Neural progenitor cell (in vitro differentiated cells): ENCODE measurements around the gene PEX5L. TPM values are rescaled to one million over a fixed set of nuclear protein-coding genes. Genes with fewer than 3 reads are reported as not detected.

Experiments used
- DNase-seq: peaks from one replicate; pipeline ENCODE4 v3.0.0-alpha.2; 2016; ENCODE audit warnings: low spot score
- H2AFZ ChIP-seq: fragments of 200-600 bp; sonication (generic); replicated peaks from 2 replicates; pipeline ENCODE4 v1.6.1; 2016; ENCODE audit warnings: antibody characterized with exemption
- H3F3A ChIP-seq: fragments of 200-600 bp; sonication (generic); 2 replicates; pipeline ENCODE4 v1.6.1; 2016; ENCODE audit warnings: antibody characterized with exemption, low read depth
- H3K27ac ChIP-seq: fragments of 200-600 bp; sonication (generic); 2 replicates; pipeline ENCODE4 v1.5.1; 2016; ENCODE audit warnings: mild to moderate bottlenecking
- H3K27me3 ChIP-seq: fragments of 200-600 bp; sonication (generic); 2 replicates; pipeline ENCODE4 v1.6.1; 2016; ENCODE audit warnings: mild to moderate bottlenecking, moderate library complexity
- H3K36me3 ChIP-seq: fragments of 200-600 bp; sonication (generic); 2 replicates; pipeline ENCODE4 v1.5.1; 2016
- H3K4me1 ChIP-seq: fragments of 200-600 bp; sonication (generic); 2 replicates; pipeline ENCODE4 v1.6.1; 2016; ENCODE audit warnings: mixed run types
- H3K4me2 ChIP-seq: fragments of 200-600 bp; sonication (generic); 2 replicates; pipeline ENCODE4 v1.6.1; 2016
- H3K4me3 ChIP-seq: fragments of 200-600 bp; sonication (generic); 2 replicates; pipeline ENCODE4 v1.5.1; 2016
- H3K79me2 ChIP-seq: fragments of 200-600 bp; sonication (generic); 2 replicates; pipeline ENCODE4 v1.6.1; 2016; ENCODE audit warnings: low read depth
- H3K9ac ChIP-seq: fragments of 200-600 bp; sonication (generic); 2 replicates; pipeline ENCODE4 v1.6.1; 2016
- H3K9me3 ChIP-seq: fragments of 200-600 bp; sonication (generic); 2 replicates; pipeline ENCODE4 v1.5.1; 2016; ENCODE audit warnings: low read depth
- H4K20me1 ChIP-seq: fragments of 200-600 bp; sonication (generic); 2 replicates; pipeline ENCODE4 v1.6.1; 2016; ENCODE audit warnings: low read depth
- H3K27ac Mint-ChIP-seq: 3 replicates; pipeline ENCODE4 v1.8.0; 2021; ENCODE audit warnings: mixed read lengths
- H3K27me3 Mint-ChIP-seq: 2 replicates; pipeline ENCODE4 v1.8.0; 2022; ENCODE audit warnings: low read depth, mild to moderate bottlenecking, inconsistent platforms, moderate library complexity, mixed read lengths; ENCODE audit not compliant: insufficient read depth
- H3K36me3 Mint-ChIP-seq: 3 replicates; pipeline ENCODE4 v1.8.0; 2021; ENCODE audit warnings: mixed read lengths
- H3K4me1 Mint-ChIP-seq: 3 replicates; pipeline ENCODE4 v1.8.0; 2021; ENCODE audit warnings: mixed read lengths
- H3K4me3 Mint-ChIP-seq: 3 replicates; pipeline ENCODE4 v1.8.0; 2021; ENCODE audit warnings: mild to moderate bottlenecking, moderate library complexity, mixed read lengths
- H3K9me3 Mint-ChIP-seq: 3 replicates; pipeline ENCODE4 v1.8.0; 2020; ENCODE audit warnings: mixed read lengths
- EZH2 ChIP-seq: fragments of 200-600 bp; sonication (generic); IDR thresholded peaks from 2 replicates; pipeline ENCODE4 v1.6.1; 2017; ENCODE audit warnings: antibody characterized with exemption, mild to moderate bottlenecking, moderate library complexity
- EZH2phosphoT487 ChIP-seq: fragments of 200-600 bp; sonication (generic); IDR thresholded peaks from 2 replicates; pipeline ENCODE4 v1.6.1; 2017; ENCODE audit warnings: antibody characterized with exemption
- total RNA-seq: library from RNA; depleted of rRNA; stranded (reverse); fragments of >200 nt; gene quantifications from 2 replicates; pipeline ENCODE4 v1.2.3, GENCODE V29; 2015; ENCODE audit warnings: low replicate concordance
- TF ChIP-seq, protein P1 (sequence below): fragments of 200-600 bp; sonication (generic); IDR thresholded peaks from 2 replicates; pipeline ENCODE4 v1.5.1; 2017; ENCODE audit warnings: antibody characterized with exemption, mild to moderate bottlenecking

PEX5L gene
- total RNA-seq, 1 donor from 2014 or later = 0.90 TPM

DNA sequence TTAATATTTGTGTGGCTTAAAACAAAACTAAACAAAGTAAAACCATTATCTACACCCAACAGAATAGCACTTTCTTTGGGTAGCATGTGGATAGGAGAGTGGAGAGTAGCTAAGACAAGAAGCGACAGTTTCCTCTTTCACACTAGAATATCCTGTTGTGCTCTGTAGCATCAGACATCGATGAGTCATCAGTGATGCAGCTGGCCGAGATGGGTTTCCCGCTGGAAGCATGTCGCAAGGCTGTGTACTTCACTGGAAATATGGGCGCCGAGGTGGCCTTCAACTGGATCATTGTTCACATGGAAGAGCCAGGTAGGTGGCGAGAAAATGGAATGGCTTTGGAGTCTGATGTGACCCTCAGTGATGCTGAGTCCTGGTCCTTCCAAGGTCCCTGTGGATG, 275.8 kb downstream of the PEX5L start:
- H3K27ac Mint-ChIP-seq = no peak overlapping the region
- DNase-seq = no peak
- no peaks in the 10 kb centered on the region for H3F3A ChIP-seq
- H2AFZ ChIP-seq = no peak overlapping the region
- H3K27ac ChIP-seq = no peak overlapping the region
- no peak overlapping the region for H3K4me3 Mint-ChIP-seq
- H3K4me1 ChIP-seq = no peaks in the 10 kb centered on the region
- no peak overlapping the region for H3K9ac ChIP-seq
- no peak overlapping the region for H3K4me2 ChIP-seq
- no peaks in the 10 kb centered on the region for H3K79me2 ChIP-seq
- H3K36me3 ChIP-seq = peaks cover 7% of the 10 kb centered on the region
- TF ChIP-seq EZH2 (no peak), EZH2phosphoT487 (no peak)
- TF ChIP-seq, protein P1, sequence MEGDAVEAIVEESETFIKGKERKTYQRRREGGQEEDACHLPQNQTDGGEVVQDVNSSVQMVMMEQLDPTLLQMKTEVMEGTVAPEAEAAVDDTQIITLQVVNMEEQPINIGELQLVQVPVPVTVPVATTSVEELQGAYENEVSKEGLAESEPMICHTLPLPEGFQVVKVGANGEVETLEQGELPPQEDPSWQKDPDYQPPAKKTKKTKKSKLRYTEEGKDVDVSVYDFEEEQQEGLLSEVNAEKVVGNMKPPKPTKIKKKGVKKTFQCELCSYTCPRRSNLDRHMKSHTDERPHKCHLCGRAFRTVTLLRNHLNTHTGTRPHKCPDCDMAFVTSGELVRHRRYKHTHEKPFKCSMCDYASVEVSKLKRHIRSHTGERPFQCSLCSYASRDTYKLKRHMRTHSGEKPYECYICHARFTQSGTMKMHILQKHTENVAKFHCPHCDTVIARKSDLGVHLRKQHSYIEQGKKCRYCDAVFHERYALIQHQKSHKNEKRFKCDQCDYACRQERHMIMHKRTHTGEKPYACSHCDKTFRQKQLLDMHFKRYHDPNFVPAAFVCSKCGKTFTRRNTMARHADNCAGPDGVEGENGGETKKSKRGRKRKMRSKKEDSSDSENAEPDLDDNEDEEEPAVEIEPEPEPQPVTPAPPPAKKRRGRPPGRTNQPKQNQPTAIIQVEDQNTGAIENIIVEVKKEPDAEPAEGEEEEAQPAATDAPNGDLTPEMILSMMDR = no peak
- no peaks in the 10 kb centered on the region for H3K4me1 Mint-ChIP-seq
- peaks cover 46% of the 10 kb centered on the region for H3K36me3 Mint-ChIP-seq
- H3K27me3 Mint-ChIP-seq = no peaks in the 10 kb centered on the region
- no peaks in the 10 kb centered on the region for H3K9me3 Mint-ChIP-seq
- H3K9me3 ChIP-seq = no peaks in the 10 kb centered on the region
- H3K27me3 ChIP-seq = no peaks in the 10 kb centered on the region
- no peaks in the 10 kb centered on the region for H4K20me1 ChIP-seq
- H3K4me3 ChIP-seq = no peak overlapping the region

DNA sequence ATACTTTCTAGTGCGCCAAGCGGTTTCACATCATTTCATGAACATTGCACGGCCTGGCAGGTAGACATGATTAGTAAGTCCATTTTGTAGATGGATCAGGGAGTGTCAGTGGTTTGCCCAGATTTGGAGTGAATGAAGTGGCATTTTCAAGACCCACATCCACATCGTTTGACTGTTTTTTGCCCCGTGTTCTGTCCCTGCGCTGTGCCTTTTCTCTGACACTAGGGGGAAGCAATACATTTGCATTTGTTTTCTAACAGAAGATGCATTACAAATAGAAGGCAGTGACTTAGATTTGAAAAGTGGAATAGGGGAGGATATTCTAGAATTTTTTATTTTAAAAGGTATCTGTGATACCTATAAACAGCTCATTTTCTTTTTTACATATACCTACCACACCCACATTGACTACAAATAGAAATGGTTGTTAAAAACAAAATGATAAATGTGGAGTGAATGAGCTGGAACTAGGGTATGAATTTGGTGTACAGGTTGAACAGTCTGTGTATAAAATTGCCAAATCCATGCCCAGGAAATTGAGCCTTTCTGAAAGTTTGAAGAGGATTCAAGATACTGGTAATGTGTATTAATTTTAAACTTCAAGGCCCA, 285.9 kb downstream of the PEX5L start:
- Histone ChIP-seq H3F3A (no peaks in the 10 kb centered on the region), H2AFZ (no peak overlapping the region), H3K9me3 (no peaks in the 10 kb centered on the region), H3K36me3 (no peaks in the 10 kb centered on the region), H3K9ac (no peak overlapping the region), H3K4me2 (no peak overlapping the region), H3K27me3 (no peaks in the 10 kb centered on the region), H3K27ac (no peak overlapping the region), H3K79me2 (no peaks in the 10 kb centered on the region), H4K20me1 (no peaks in the 10 kb centered on the region), H3K4me3 (no peak overlapping the region), H3K4me1 (no peaks in the 10 kb centered on the region)
- Mint-ChIP-seq H3K4me3 (no peak overlapping the region), H3K9me3 (no peaks in the 10 kb centered on the region), H3K27ac (no peak overlapping the region), H3K4me1 (no peaks in the 10 kb centered on the region), H3K36me3 (peaks cover 14% of the 10 kb centered on the region), H3K27me3 (peaks cover 2% of the 10 kb centered on the region)
- peak; percentile 46 for DNase-seq
- TF ChIP-seq, protein P1 = peak; percentile 61
- TF ChIP-seq EZH2phosphoT487 = no peak

DNA sequence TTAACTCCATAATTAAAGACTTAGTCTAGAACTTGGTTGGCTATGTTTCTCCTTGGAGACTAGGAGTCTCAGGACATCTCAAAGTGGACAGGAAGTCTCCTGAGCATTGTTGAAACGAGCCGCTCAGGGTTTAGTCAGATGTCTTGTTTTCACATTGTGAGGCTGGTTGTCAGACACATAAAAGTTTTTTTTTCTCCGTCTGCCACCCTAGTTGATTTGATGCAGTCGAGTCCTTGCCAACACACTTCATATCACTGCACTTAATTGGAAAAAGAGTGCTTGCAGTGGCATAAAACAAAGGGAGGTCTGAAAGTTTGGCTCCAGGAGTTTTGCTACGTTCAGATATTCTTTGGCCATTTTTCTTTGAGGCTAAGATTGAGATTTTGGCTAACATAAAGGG, 291.0 kb downstream of the PEX5L start:
- Mint-ChIP-seq H3K27ac (peak overlapping the region; percentile 18), H3K36me3 (peaks cover 21% of the 10 kb centered on the region), H3K4me3 (no peak overlapping the region), H3K9me3 (no peaks in the 10 kb centered on the region), H3K27me3 (no peaks in the 10 kb centered on the region), H3K4me1 (peaks cover 9% of the 10 kb centered on the region)
- H3F3A ChIP-seq = no peaks in the 10 kb centered on the region
- no peaks in the 10 kb centered on the region for H3K36me3 ChIP-seq
- peaks cover 7% of the 10 kb centered on the region for H3K4me1 ChIP-seq
- TF ChIP-seq EZH2phosphoT487 (no peak), EZH2 (no peak)
- TF ChIP-seq, protein P1 = no peak
- H3K4me2 ChIP-seq = no peak overlapping the region
- no peaks in the 10 kb centered on the region for H3K79me2 ChIP-seq
- no peak overlapping the region for H3K4me3 ChIP-seq
- H3K27me3 ChIP-seq = no peaks in the 10 kb centered on the region
- no peaks in the 10 kb centered on the region for H3K9me3 ChIP-seq
- H2AFZ ChIP-seq = no peak overlapping the region
- no peak overlapping the region for H3K27ac ChIP-seq
- H3K9ac ChIP-seq = no peak overlapping the region
- H4K20me1 ChIP-seq = no peaks in the 10 kb centered on the region
- DNase-seq = no peak
